ENCODE measurements around the gene CSRP2. TPM values are rescaled to one million over a fixed set of nuclear protein-coding genes. Genes with fewer than 3 reads are reported as not detected.
A peak's percentile ranks its signal among the peaks of the same experiment; 100 is the strongest.

Gene CSRP2
- total and polyA plus RNA-seq, 2 donors from 2014 or later, result 40.8 to 189 TPM

- no peak for TF ChIP-seq CTCF (IDR thresholded peaks at IDR 0.05; ENCODE audit: borderline replicate concordance, extremely low read depth, insufficient read depth)
- intact Hi-C loops (cut with DNase I), result no loop called here
- H3K9me3 ChIP-seq (ENCODE audit: control insufficient read depth in 2 of 3, insufficient read depth in 1 of 3, low read length in 3 of 3), result no peaks in the 10 kb centered on the region
- H3K27me3 ChIP-seq (ENCODE audit: control insufficient read depth, insufficient read depth, low read length), result no peaks in the 10 kb centered on the region
- peak overlapping the region; percentile 26 to 72 (median 69) for H3K9ac ChIP-seq (ENCODE audit: low read length in 3 of 3)
- peaks cover 0 to 3% (median 0%) of the 10 kb centered on the region in 3 donors for H3K4me1 ChIP-seq (ENCODE audit: control insufficient read depth in 2 of 3, insufficient read depth in 2 of 3, low read depth in 1 of 3, low read length in 3 of 3)
- peak overlapping the region; percentile 83 to 94 for H3K27ac ChIP-seq (ENCODE audit: low read depth in 2 of 2, low read length in 2 of 2)
- peak overlapping the region; percentile 68 to 82 (median 78) for H3K4me3 ChIP-seq (ENCODE audit: low read length in 3 of 3)
- H3K36me3 ChIP-seq (ENCODE audit: control insufficient read depth in 2 of 3, insufficient read depth in 3 of 3, low read length in 3 of 3), result no peaks in the 10 kb centered on the region
- FAIRE-seq (no peak), DNase-seq (peak in 4 of 5 donors; percentile 28 to 83 (median 59))
Observed at GRCh38 chr12:76879710-76880518, 1.1 kb upstream of the CSRP2 start.

- H3K9me3 ChIP-seq (ENCODE audit: control insufficient read depth in 2 of 3, insufficient read depth in 1 of 3, low read length in 3 of 3), result no peaks in the 10 kb centered on the region
- H3K4me3 ChIP-seq (ENCODE audit: low read length in 3 of 3), result peak overlapping the region; percentile 79 to 83 (median 82)
- no peak for TF ChIP-seq CTCF (IDR thresholded peaks at IDR 0.05; ENCODE audit: borderline replicate concordance, extremely low read depth, insufficient read depth)
- H3K9ac ChIP-seq (ENCODE audit: low read length in 3 of 3), result peak overlapping the region; percentile 54 to 84 (median 77)
- peak; percentile 57 to 83 (median 69) for DNase-seq
- peaks cover 0 to 3% (median 0%) of the 10 kb centered on the region in 3 donors for H3K4me1 ChIP-seq (ENCODE audit: control insufficient read depth in 2 of 3, insufficient read depth in 2 of 3, low read depth in 1 of 3, low read length in 3 of 3)
- H3K27me3 ChIP-seq (ENCODE audit: control insufficient read depth, insufficient read depth, low read length), result no peaks in the 10 kb centered on the region
- intact Hi-C loops (cut with DNase I), result no loop called here
- no peak for FAIRE-seq
- peak overlapping the region; percentile 82 to 84 for H3K27ac ChIP-seq (ENCODE audit: low read depth in 2 of 2, low read length in 2 of 2)
- no peaks in the 10 kb centered on the region for H3K36me3 ChIP-seq (ENCODE audit: control insufficient read depth in 2 of 3, insufficient read depth in 3 of 3, low read length in 3 of 3)
Observed at GRCh38 chr12:76878099-76878898, 520 bp downstream of the CSRP2 start.

GRCh38 chr12:76876696-76877229, 2.1 kb downstream of the CSRP2 start:
- FAIRE-seq (no peak), DNase-seq (no peak)
- H3K4me3 ChIP-seq (ENCODE audit: low read length in 3 of 3), result peak overlapping the region in 1 of 3 donors; percentile 82
- no peak overlapping the region for H3K27ac ChIP-seq (ENCODE audit: low read depth in 2 of 2, low read length in 2 of 2)
- H3K9ac ChIP-seq (ENCODE audit: low read length in 3 of 3), result no peak overlapping the region
- intact Hi-C loops (cut with DNase I), result no loop called here
- no peaks in the 10 kb centered on the region for H3K9me3 ChIP-seq (ENCODE audit: control insufficient read depth in 2 of 3, insufficient read depth in 1 of 3, low read length in 3 of 3)
- H3K36me3 ChIP-seq (ENCODE audit: control insufficient read depth in 2 of 3, insufficient read depth in 3 of 3, low read length in 3 of 3), result no peaks in the 10 kb centered on the region
- no peak for TF ChIP-seq CTCF (IDR thresholded peaks at IDR 0.05; ENCODE audit: borderline replicate concordance, extremely low read depth, insufficient read depth)
- no peaks in the 10 kb centered on the region for H3K27me3 ChIP-seq (ENCODE audit: control insufficient read depth, insufficient read depth, low read length)
- peaks cover 0 to 3% (median 0%) of the 10 kb centered on the region in 3 donors for H3K4me1 ChIP-seq (ENCODE audit: control insufficient read depth in 2 of 3, insufficient read depth in 2 of 3, low read depth in 1 of 3, low read length in 3 of 3)

All from kidney (tissue), 14 donors.